ENCODE results near the gene CADM1. TPM values are rescaled to one million over a fixed set of nuclear protein-coding genes. Genes with fewer than 3 reads are reported as not detected.

The CADM1 gene
- total RNA-seq, 4 donors from 2014 or later = 2.9 to 25.7 (median 9.6) TPM

GRCh38 chr11:115257270-115257669 lies 246.9 kb downstream of the CADM1 start:
- no peak for TF ChIP-seq CTCF (IDR thresholded peaks at IDR 0.05; ENCODE audit: low read depth)

GRCh38 chr11:115256397-115257197 lies 247.6 kb downstream of the CADM1 start:
- no peak for TF ChIP-seq CTCF (IDR thresholded peaks at IDR 0.05; ENCODE audit: low read depth)

- no peak for TF ChIP-seq CTCF (IDR thresholded peaks at IDR 0.05; ENCODE audit: low read depth)
Observed at GRCh38 chr11:115255006-115255762, 249.0 kb downstream of the CADM1 start.

GRCh38 chr11:115251126-115251525 lies 253.1 kb downstream of the CADM1 start:
- TF ChIP-seq CTCF (IDR thresholded peaks at IDR 0.05; ENCODE audit: low read depth) = no peak

- TF ChIP-seq CTCF (IDR thresholded peaks at IDR 0.05; ENCODE audit: low read depth) = no peak
Observed at GRCh38 chr11:115249061-115249578, 255.1 kb downstream of the CADM1 start.

GRCh38 chr11:115247953-115248352 lies 256.3 kb downstream of the CADM1 start:
- TF ChIP-seq CTCF (IDR thresholded peaks at IDR 0.05; ENCODE audit: low read depth) = no peak

- TF ChIP-seq CTCF (IDR thresholded peaks at IDR 0.05; ENCODE audit: low read depth) = no peak
Observed at GRCh38 chr11:115247361-115247760, 256.9 kb downstream of the CADM1 start.
